ENCODE data around the gene ABCG4. TPM values are rescaled to one million over a fixed set of nuclear protein-coding genes. Genes with fewer than 3 reads are reported as not detected.
A peak's percentile ranks its signal among the peaks of the same experiment; 100 is the strongest.

Gene ABCG4
- total RNA-seq, 1 donor from 2014 or later = 0.15 TPM

- Histone ChIP-seq H3K4me3 (no peak overlapping the region), H3K36me3 (no peaks in the 10 kb centered on the region), H3K9me3 (no peaks in the 10 kb centered on the region), H3K4me1 (peaks cover 8% of the 10 kb centered on the region), H3K27ac (no peak overlapping the region), H3K27me3 (ENCODE audit: low read depth) (peaks cover 34% of the 10 kb centered on the region)
- DNase-seq (no peak), ATAC-seq (no peak)
- TF ChIP-seq, protein P1, sequence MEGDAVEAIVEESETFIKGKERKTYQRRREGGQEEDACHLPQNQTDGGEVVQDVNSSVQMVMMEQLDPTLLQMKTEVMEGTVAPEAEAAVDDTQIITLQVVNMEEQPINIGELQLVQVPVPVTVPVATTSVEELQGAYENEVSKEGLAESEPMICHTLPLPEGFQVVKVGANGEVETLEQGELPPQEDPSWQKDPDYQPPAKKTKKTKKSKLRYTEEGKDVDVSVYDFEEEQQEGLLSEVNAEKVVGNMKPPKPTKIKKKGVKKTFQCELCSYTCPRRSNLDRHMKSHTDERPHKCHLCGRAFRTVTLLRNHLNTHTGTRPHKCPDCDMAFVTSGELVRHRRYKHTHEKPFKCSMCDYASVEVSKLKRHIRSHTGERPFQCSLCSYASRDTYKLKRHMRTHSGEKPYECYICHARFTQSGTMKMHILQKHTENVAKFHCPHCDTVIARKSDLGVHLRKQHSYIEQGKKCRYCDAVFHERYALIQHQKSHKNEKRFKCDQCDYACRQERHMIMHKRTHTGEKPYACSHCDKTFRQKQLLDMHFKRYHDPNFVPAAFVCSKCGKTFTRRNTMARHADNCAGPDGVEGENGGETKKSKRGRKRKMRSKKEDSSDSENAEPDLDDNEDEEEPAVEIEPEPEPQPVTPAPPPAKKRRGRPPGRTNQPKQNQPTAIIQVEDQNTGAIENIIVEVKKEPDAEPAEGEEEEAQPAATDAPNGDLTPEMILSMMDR (IDR thresholded peaks at IDR 0.05) = no peak
- intact Hi-C loops (cut with DNase I) = no loop called here
These were observed 3.8 kb downstream of the ABCG4 start for GRCh38 chr11:119152604-119153003.

DNA sequence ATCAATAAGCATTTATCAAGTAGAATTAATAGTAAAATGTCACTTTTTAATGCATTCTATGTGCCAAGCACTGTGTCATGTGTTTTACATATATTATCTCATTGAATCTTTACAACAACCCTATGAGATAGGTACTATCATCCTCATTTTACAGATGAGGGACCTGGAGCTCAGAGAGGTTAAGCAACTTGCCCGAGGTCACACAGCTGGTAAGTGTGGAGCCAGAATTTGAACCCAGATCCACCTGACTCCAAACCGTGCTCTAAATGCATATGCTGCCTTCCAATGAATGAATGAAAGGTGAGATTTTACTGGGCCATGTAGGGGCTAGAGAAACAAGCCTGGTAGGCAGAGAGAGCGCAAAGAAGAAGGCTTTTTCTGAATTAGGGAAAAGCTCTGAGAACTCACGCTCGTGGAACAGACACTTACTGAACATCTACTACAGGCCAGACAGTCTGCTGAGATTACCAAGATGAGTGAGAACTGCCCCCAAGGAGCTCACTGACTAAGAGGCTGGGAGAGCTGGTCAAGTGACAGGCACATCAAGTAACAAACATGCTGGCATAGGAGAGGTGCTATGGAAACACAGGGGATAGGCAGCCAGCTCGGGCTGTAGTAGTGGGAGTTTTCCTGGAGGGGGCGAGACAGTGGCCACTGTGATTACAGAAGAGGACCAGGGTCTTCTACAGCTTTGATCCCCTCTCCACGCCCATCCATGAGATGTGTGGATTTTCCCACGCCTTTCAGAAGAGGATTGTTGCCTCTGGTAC lies 4.4 kb downstream of the ABCG4 start:
- TF ChIP-seq, protein P1 (IDR thresholded peaks at IDR 0.05) = no peak
- intact Hi-C loops (cut with DNase I) = no loop called here
- DNase-seq (no peak), ATAC-seq (no peak)
- peaks cover 27% of the 10 kb centered on the region for H3K27me3 ChIP-seq (ENCODE audit: low read depth)
- no peaks in the 10 kb centered on the region for H3K9me3 ChIP-seq
- peaks cover 8% of the 10 kb centered on the region for H3K4me1 ChIP-seq
- no peaks in the 10 kb centered on the region for H3K36me3 ChIP-seq
- H3K27ac ChIP-seq = no peak overlapping the region
- no peak overlapping the region for H3K4me3 ChIP-seq

DNA sequence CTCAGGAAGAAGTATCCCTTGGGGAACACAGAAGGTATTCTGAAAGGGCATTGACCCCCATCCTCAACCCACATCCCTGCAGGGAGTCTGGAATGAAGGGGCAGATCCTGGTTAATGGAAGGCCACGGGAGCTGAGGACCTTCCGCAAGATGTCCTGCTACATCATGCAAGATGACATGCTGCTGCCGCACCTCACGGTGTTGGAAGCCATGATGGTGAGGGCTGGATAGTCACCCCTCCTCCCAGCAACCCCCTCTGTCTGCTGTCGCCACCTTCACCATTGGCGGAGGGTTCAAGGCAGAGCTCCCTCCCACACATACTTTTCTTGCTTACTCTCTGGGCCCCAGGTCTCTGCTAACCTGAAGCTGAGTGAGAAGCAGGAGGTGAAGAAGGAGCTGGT lies 5.3 kb downstream of the ABCG4 start:
- Histone ChIP-seq H3K4me1 (peaks cover 8% of the 10 kb centered on the region), H3K4me3 (no peak overlapping the region), H3K36me3 (no peaks in the 10 kb centered on the region), H3K27ac (no peak overlapping the region), H3K9me3 (no peaks in the 10 kb centered on the region), H3K27me3 (ENCODE audit: low read depth) (peaks cover 18% of the 10 kb centered on the region)
- DNase-seq (no peak), ATAC-seq (no peak)
- intact Hi-C loops (cut with DNase I) = no loop called here
- TF ChIP-seq, protein P1 (IDR thresholded peaks at IDR 0.05) = no peak

DNA sequence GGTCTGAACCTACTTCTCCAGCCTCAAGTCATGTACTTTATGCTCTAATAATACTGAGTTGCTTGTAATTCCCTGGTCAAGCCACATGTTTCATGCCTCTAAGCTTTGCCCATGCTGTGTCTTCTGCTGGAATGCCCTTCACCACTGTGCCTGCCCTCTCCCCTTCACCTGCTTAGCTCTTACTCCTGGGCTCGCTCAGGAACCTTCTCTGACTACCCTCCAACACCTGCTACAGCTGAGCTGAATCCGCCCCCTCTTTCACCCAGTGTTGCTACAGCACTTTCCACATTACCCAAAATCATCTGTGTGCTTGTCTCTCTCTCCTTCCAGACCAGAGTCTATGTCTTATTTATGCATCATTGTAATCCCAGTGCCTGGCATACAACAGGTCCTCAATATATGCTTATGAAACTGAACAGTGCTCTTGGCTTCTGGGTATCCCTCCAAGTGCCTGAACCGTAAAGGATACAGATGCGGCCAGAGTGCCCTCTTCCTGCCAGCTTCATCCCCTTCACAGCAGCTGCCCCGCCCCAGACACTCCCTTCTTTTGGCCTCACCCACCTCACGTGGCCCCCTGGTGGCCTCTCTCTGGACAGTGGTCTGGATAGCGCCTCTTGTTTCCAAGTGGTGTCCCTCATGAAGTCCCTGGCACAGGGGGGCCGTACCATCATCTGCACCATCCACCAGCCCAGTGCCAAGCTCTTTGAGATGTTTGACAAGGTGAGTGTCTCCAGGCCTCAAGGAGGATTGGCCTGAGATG lies 7.1 kb downstream of the ABCG4 start:
- no peak overlapping the region for H3K27ac ChIP-seq
- peak in 1 of 2 donors; percentile 23 for ATAC-seq
- TF ChIP-seq, protein P1 (IDR thresholded peaks at IDR 0.05) = no peak
- peaks cover 2% of the 10 kb centered on the region for H3K27me3 ChIP-seq (ENCODE audit: low read depth)
- intact Hi-C loops (cut with DNase I) = no loop called here
- no peaks in the 10 kb centered on the region for H3K9me3 ChIP-seq
- no peak overlapping the region for H3K4me3 ChIP-seq
- H3K36me3 ChIP-seq = no peaks in the 10 kb centered on the region
- no peaks in the 10 kb centered on the region for H3K4me1 ChIP-seq
- no peak for DNase-seq

GRCh38 chr11:119156496-119156895 lies 7.6 kb downstream of the ABCG4 start:
- no peaks in the 10 kb centered on the region for H3K36me3 ChIP-seq

More at GRCh38 chr11:119156496-119156895, 7.6 kb downstream of the ABCG4 start:
- DNase-seq = peak; percentile 14
- no peaks in the 10 kb centered on the region for H3K4me1 ChIP-seq
- no peak overlapping the region for H3K27ac ChIP-seq
- no peaks in the 10 kb centered on the region for H3K9me3 ChIP-seq
- H3K4me3 ChIP-seq = no peak overlapping the region
- TF ChIP-seq, protein P1 (IDR thresholded peaks at IDR 0.05) = no peak
- no peak for ATAC-seq
- H3K27me3 ChIP-seq (ENCODE audit: low read depth) = no peaks in the 10 kb centered on the region
- intact Hi-C loops (cut with DNase I) = no loop called here

All from lower lobe of right lung (tissue), 2 donors.